A673 (cell line): Measurements from ENCODE around the gene CLCN7. TPM values are rescaled to one million over a fixed set of nuclear protein-coding genes. Genes with fewer than 3 reads are reported as not detected.

ENCODE experiments used
- BruUV-seq: library from RNA; stranded (reverse); fragments of 400-500 nt; replicated peaks from 2 replicates; lab custom pipeline; 2021; lab: Mats Ljungman, UMichigan
- CTCF ChIA-PET: fragments of 300-600 bp; sonication (Branson Sonifier 250); formaldehyde crosslinking; loops from one replicate; lab custom pipeline; 2022; ENCODE audit warnings: antibody characterized with exemption; lab: Charles Lee
- POLR2A ChIA-PET: fragments of 300-600 bp; sonication (Branson Sonifier 250); formaldehyde crosslinking; loops from one replicate; lab custom pipeline; 2022; ENCODE audit warnings: antibody characterized with exemption; ENCODE audit not compliant: low non-redundant PET; lab: Charles Lee
- DNase-seq: peaks from one replicate; pipeline ENCODE4 v3.0.0-alpha.2; 2015; ENCODE audit warnings: low spot score
- H3K27ac ChIP-seq: fragments of 200-600 bp; sonication (generic); 2 replicates; pipeline ENCODE4 v1.5.1; 2016; ENCODE audit warnings: mixed run types, low read depth, mild to moderate bottlenecking, mixed read lengths, antibody characterized with exemption, low read length; ENCODE audit not compliant: poor library complexity, severe bottlenecking
- H3K27me3 ChIP-seq: fragments of 200-600 bp; sonication (generic); replicated peaks from 2 replicates; pipeline ENCODE4 v1.6.1; 2017; ENCODE audit warnings: mixed run types, low read depth, mild to moderate bottlenecking, mixed read lengths, antibody characterized with exemption, low read length; ENCODE audit not compliant: insufficient read depth, poor library complexity
- H3K36me3 ChIP-seq: fragments of 200-600 bp; sonication (generic); 2 replicates; pipeline ENCODE4 v1.6.1; 2016; ENCODE audit warnings: mixed run types, mild to moderate bottlenecking, mixed read lengths, antibody characterized with exemption, low read length; ENCODE audit not compliant: insufficient read depth, poor library complexity, severe bottlenecking
- H3K4me1 ChIP-seq: fragments of 200-600 bp; sonication (generic); 2 replicates; pipeline ENCODE4 v1.6.1; 2017; ENCODE audit warnings: mixed run types, mild to moderate bottlenecking, mixed read lengths, antibody characterized with exemption, low read length; ENCODE audit not compliant: insufficient read depth, poor library complexity, severe bottlenecking
- H3K4me3 ChIP-seq: fragments of 200-600 bp; sonication (generic); 2 replicates; pipeline ENCODE4 v1.5.1; 2016; ENCODE audit warnings: low read depth, mixed run types, mild to moderate bottlenecking, mixed read lengths, low read length; ENCODE audit not compliant: poor library complexity, severe bottlenecking
- H3K9me3 ChIP-seq: fragments of 200-600 bp; sonication (generic); 2 replicates; pipeline ENCODE4 v1.6.1; 2016; ENCODE audit warnings: mixed run types, low read depth, mild to moderate bottlenecking, mixed read lengths, antibody characterized with exemption, low read length; ENCODE audit not compliant: poor library complexity, severe bottlenecking
- CTCF ChIP-seq: fragments of 300-800, 200-600 bp; sonication (generic); conservative IDR thresholded peaks from 2 replicates; pipeline ENCODE4 v1.5.1; 2017; ENCODE audit warnings: low read depth, mild to moderate bottlenecking, antibody characterized with exemption, low read length, moderate library complexity, mixed read lengths
- EZH2 ChIP-seq: fragments of 200-600 bp; sonication (generic); IDR thresholded peaks from 2 replicates; pipeline ENCODE4 v1.6.1; 2017; ENCODE audit warnings: borderline replicate concordance, low read depth, mild to moderate bottlenecking, mixed read lengths, antibody characterized with exemption, low read length; ENCODE audit not compliant: poor library complexity, severe bottlenecking
- intact Hi-C: fragments of 100-400 bp; cut with micrococcal nuclease; formaldehyde crosslinking; loops from one replicate; pipeline ENCODE4 v1.10.0; 2022; ENCODE audit not compliant: unreplicated experiment
- total RNA-seq: library from RNA; stranded (reverse); gene quantifications from 2 replicates; pipeline ENCODE4 v1.2.3, GENCODE V29; 2021

The CLCN7 gene
- total RNA-seq, 1 experiment from 2014 or later: 89.3 TPM

- no TSS peak for BruUV-seq
- H3K4me3 ChIP-seq: no peak overlapping the region
- H3K36me3 ChIP-seq: no peaks in the 10 kb centered on the region
- intact Hi-C loops: no loop called here
- H3K9me3 ChIP-seq: no peaks in the 10 kb centered on the region
- no peak overlapping the region for H3K27ac ChIP-seq
- no peaks in the 10 kb centered on the region for H3K27me3 ChIP-seq
- TF ChIP-seq CTCF (no peak), EZH2 (no peak)
- DNase-seq: no peak
- POLR2A ChIA-PET: no interaction called here
- CTCF ChIA-PET: no interaction called here
- no peaks in the 10 kb centered on the region for H3K4me1 ChIP-seq
Measured at GRCh38 chr16:1487395-1488053, 12.7 kb upstream of the CLCN7 start.

GRCh38 chr16:1486551-1487390 is 11.9 kb upstream of the CLCN7 start:
- intact Hi-C loops: no loop called here
- no TSS peak for BruUV-seq
- Histone ChIP-seq H3K27ac (no peak overlapping the region), H3K4me3 (no peak overlapping the region), H3K27me3 (no peaks in the 10 kb centered on the region), H3K9me3 (no peaks in the 10 kb centered on the region), H3K4me1 (no peaks in the 10 kb centered on the region), H3K36me3 (no peaks in the 10 kb centered on the region)
- POLR2A ChIA-PET: no interaction called here
- TF ChIP-seq CTCF (no peak), EZH2 (no peak)
- no peak for DNase-seq
- CTCF ChIA-PET: no interaction called here

- CTCF ChIA-PET: no interaction called here
- H3K27me3 ChIP-seq: no peaks in the 10 kb centered on the region
- intact Hi-C loops: no loop called here
- no peak for DNase-seq
- no peaks in the 10 kb centered on the region for H3K9me3 ChIP-seq
- no peaks in the 10 kb centered on the region for H3K36me3 ChIP-seq
- TF ChIP-seq EZH2 (no peak), CTCF (no peak)
- no peak overlapping the region for H3K4me3 ChIP-seq
- BruUV-seq: no TSS peak
- POLR2A ChIA-PET: no interaction called here
- H3K27ac ChIP-seq: no peak overlapping the region
- no peaks in the 10 kb centered on the region for H3K4me1 ChIP-seq
Measured at GRCh38 chr16:1485847-1486496, 11.1 kb upstream of the CLCN7 start.
